Measurements from ENCODE around the gene INO80E. TPM values are rescaled to one million over a fixed set of nuclear protein-coding genes. Genes with fewer than 3 reads are reported as not detected.

INO80E gene
- total and polyA plus RNA-seq, 9 donors, result 23.8 to 81.6 (median 55.5) TPM

Other genes with a start within 250 kb of the INO80E start
- gene ZG16, start 218.0 kb upstream of the INO80E start, total RNA-seq, result under 1 TPM in 3 of 7 donors, not detected in 4; 0.07 to 0.48 (median 0.15) TPM
- not detected for gene ZG16, start 218.0 kb upstream of the INO80E start, polyA plus RNA-seq
- gene KIF22, start 205.5 kb upstream of the INO80E start, total RNA-seq, result 10 to 100 TPM; 15.9 to 31.0 (median 20.7) TPM
- 10 to 100 TPM; 14.4 to 30.6 TPM for gene KIF22, start 205.5 kb upstream of the INO80E start, polyA plus RNA-seq
- gene MAZ, start 189.7 kb upstream of the INO80E start, total RNA-seq, result 100 to 1,000 TPM in 5 of 7 donors, 10 to 100 TPM in 2; 50.6 to 256 (median 192) TPM
- 100 to 1,000 TPM; 105 to 152 TPM for gene MAZ, start 189.7 kb upstream of the INO80E start, polyA plus RNA-seq
- 10 to 100 TPM; 26.0 to 64.5 (median 36.0) TPM for gene PRRT2, start 184.0 kb upstream of the INO80E start, total RNA-seq
- gene PRRT2, start 184.0 kb upstream of the INO80E start, polyA plus RNA-seq, result 10 to 100 TPM in 1 of 2 donors, 1 to 10 TPM in 1; 6.3 to 28.6 TPM
- gene PAGR1, start 180.1 kb upstream of the INO80E start, total RNA-seq, result 10 to 100 TPM; 41.3 to 83.6 (median 66.6) TPM
- 10 to 100 TPM; 13.9 to 63.3 TPM for gene PAGR1, start 180.1 kb upstream of the INO80E start, polyA plus RNA-seq
- gene MVP, start 175.8 kb upstream of the INO80E start, total RNA-seq, result 100 to 1,000 TPM in 6 of 7 donors, 10 to 100 TPM in 1; 74.2 to 191 (median 138) TPM
- gene MVP, start 175.8 kb upstream of the INO80E start, polyA plus RNA-seq, result 10 to 100 TPM; 56.4 to 93.3 TPM
- gene CDIPT, start 133.0 kb upstream of the INO80E start, total RNA-seq, result 100 to 1,000 TPM in 4 of 7 donors, 10 to 100 TPM in 3; 88.2 to 121 (median 110) TPM
- gene CDIPT, start 133.0 kb upstream of the INO80E start, polyA plus RNA-seq, result 100 to 1,000 TPM in 1 of 2 donors, 10 to 100 TPM in 1; 47.6 to 145 TPM
- gene SEZ6L2, start 96.7 kb upstream of the INO80E start, total RNA-seq, result 10 to 100 TPM in 1 of 7 donors, 1 to 10 TPM in 5, under 1 TPM in 1; 0.73 to 13.3 (median 3.1) TPM
- 1 to 10 TPM; 2.9 to 5.1 TPM for gene SEZ6L2, start 96.7 kb upstream of the INO80E start, polyA plus RNA-seq
- 1 to 10 TPM in 5 of 7 donors, under 1 TPM in 1, not detected in 1; 0.53 to 7.8 (median 1.6) TPM for gene ASPHD1, start 95.8 kb upstream of the INO80E start, total RNA-seq
- 1 to 10 TPM in 1 of 2 donors, under 1 TPM in 1; 0.38 to 1.1 TPM for gene ASPHD1, start 95.8 kb upstream of the INO80E start, polyA plus RNA-seq
- 10 to 100 TPM; 18.4 to 36.8 (median 25.5) TPM for gene KCTD13, start 70.0 kb upstream of the INO80E start, total RNA-seq
- gene KCTD13, start 70.0 kb upstream of the INO80E start, polyA plus RNA-seq, result 10 to 100 TPM in 1 of 2 donors, 1 to 10 TPM in 1; 7.0 to 16.3 TPM
- gene TMEM219, start 34.2 kb upstream of the INO80E start, total RNA-seq, result 100 to 1,000 TPM in 3 of 7 donors, 10 to 100 TPM in 4; 81.3 to 143 (median 87.4) TPM
- gene TMEM219, start 34.2 kb upstream of the INO80E start, polyA plus RNA-seq, result 100 to 1,000 TPM in 1 of 2 donors, 10 to 100 TPM in 1; 84.1 to 124 TPM
- gene TAOK2, start 22.4 kb upstream of the INO80E start, total RNA-seq, result 10 to 100 TPM; 24.8 to 54.0 (median 43.9) TPM
- gene TAOK2, start 22.4 kb upstream of the INO80E start, polyA plus RNA-seq, result 10 to 100 TPM; 19.4 to 33.2 TPM
- 10 to 100 TPM; 11.8 to 22.7 (median 17.1) TPM for gene HIRIP3, start 624 bp upstream of the INO80E start, total RNA-seq
- 10 to 100 TPM; 15.8 to 19.0 TPM for gene HIRIP3, start 624 bp upstream of the INO80E start, polyA plus RNA-seq
- 1 to 10 TPM; 1.4 to 7.2 (median 4.7) TPM for gene DOC2A, start 14.8 kb downstream of the INO80E start, total RNA-seq
- gene DOC2A, start 14.8 kb downstream of the INO80E start, polyA plus RNA-seq, result 1 to 10 TPM; 1.5 to 3.2 TPM
- not detected for gene C16orf92, start 27.0 kb downstream of the INO80E start, total RNA-seq
- not detected for gene C16orf92, start 27.0 kb downstream of the INO80E start, polyA plus RNA-seq
- under 1 TPM in 1 of 7 donors, not detected in 6; 0.15 TPM for gene TLCD3B, start 35.0 kb downstream of the INO80E start, total RNA-seq
- gene TLCD3B, start 35.0 kb downstream of the INO80E start, polyA plus RNA-seq, result not detected
- 1,000 to 10,000 TPM in 1 of 7 donors, 100 to 1,000 TPM in 6; 395 to 1,259 (median 847) TPM for gene ALDOA, start 69.5 kb downstream of the INO80E start, total RNA-seq
- 100 to 1,000 TPM; 252 to 522 TPM for gene ALDOA, start 69.5 kb downstream of the INO80E start, polyA plus RNA-seq
- 10 to 100 TPM; 21.9 to 55.8 (median 49.1) TPM for gene PPP4C, start 79.8 kb downstream of the INO80E start, total RNA-seq
- 10 to 100 TPM; 13.7 to 58.8 TPM for gene PPP4C, start 79.8 kb downstream of the INO80E start, polyA plus RNA-seq
- gene TBX6, start 95.7 kb downstream of the INO80E start, total RNA-seq, result 1 to 10 TPM in 3 of 7 donors, under 1 TPM in 4; 0.23 to 1.5 (median 0.75) TPM
- 1 to 10 TPM in 1 of 2 donors, under 1 TPM in 1; 0.08 to 1.1 TPM for gene TBX6, start 95.7 kb downstream of the INO80E start, polyA plus RNA-seq
- 10 to 100 TPM; 12.7 to 94.9 (median 63.1) TPM for gene YPEL3, start 100.0 kb downstream of the INO80E start, total RNA-seq
- gene YPEL3, start 100.0 kb downstream of the INO80E start, polyA plus RNA-seq, result 100 to 1,000 TPM in 1 of 2 donors, 10 to 100 TPM in 1; 30.2 to 134 TPM
- 1 to 10 TPM; 2.6 to 7.5 (median 4.6) TPM for gene GDPD3, start 117.3 kb downstream of the INO80E start, total RNA-seq
- gene GDPD3, start 117.3 kb downstream of the INO80E start, polyA plus RNA-seq, result 1 to 10 TPM; 3.7 to 4.4 TPM
- 100 to 1,000 TPM in 5 of 7 donors, 10 to 100 TPM in 2; 41.7 to 136 (median 115) TPM for gene MAPK3, start 127.0 kb downstream of the INO80E start, total RNA-seq
- gene MAPK3, start 127.0 kb downstream of the INO80E start, polyA plus RNA-seq, result 100 to 1,000 TPM; 116 to 171 TPM
- gene CORO1A, start 187.4 kb downstream of the INO80E start, total RNA-seq, result 10 to 100 TPM in 4 of 7 donors, 1 to 10 TPM in 3; 6.7 to 33.3 (median 14.1) TPM
- 10 to 100 TPM in 1 of 2 donors, 1 to 10 TPM in 1; 1.6 to 12.2 TPM for gene CORO1A, start 187.4 kb downstream of the INO80E start, polyA plus RNA-seq
- 100 to 1,000 TPM in 1 of 7 donors, 10 to 100 TPM in 6; 21.3 to 106 (median 40.1) TPM for gene BOLA2B, start 197.4 kb downstream of the INO80E start, total RNA-seq
- gene BOLA2B, start 197.4 kb downstream of the INO80E start, polyA plus RNA-seq, result 10 to 100 TPM; 10.0 to 43.9 TPM
- gene SLX1A, start 197.6 kb downstream of the INO80E start, total RNA-seq, result 10 to 100 TPM in 6 of 7 donors, 1 to 10 TPM in 1; 9.3 to 60.9 (median 33.9) TPM
- 10 to 100 TPM in 1 of 2 donors, 1 to 10 TPM in 1; 3.5 to 12.5 TPM for gene SLX1A, start 197.6 kb downstream of the INO80E start, polyA plus RNA-seq
- 10 to 100 TPM in 4 of 7 donors, 1 to 10 TPM in 3; 4.1 to 12.5 (median 10.5) TPM for gene SULT1A3, start 203.0 kb downstream of the INO80E start, total RNA-seq
- gene SULT1A3, start 203.0 kb downstream of the INO80E start, polyA plus RNA-seq, result 10 to 100 TPM in 1 of 2 donors, 1 to 10 TPM in 1; 9.9 to 10.0 TPM

Measured in ovary (tissue), 9 donors.